Right renal pelvis (tissue), 4 donors: ENCODE results near the gene CCDC149. TPM values are rescaled to one million over a fixed set of nuclear protein-coding genes. Genes with fewer than 3 reads are reported as not detected.

Source experiments
- DNase-seq, 4 donors: peaks; one replicate each; pipeline ENCODE4 v3.0.0-alpha.2; 2013; ENCODE audit warnings: low read depth in 4 of 4, low spot score in 3 of 4, missing footprints in 1 of 4
- polyA plus RNA-seq, 4 donors: library from polyadenylated mRNA; unstranded; fragments of 120-200 nt; gene quantifications; one replicate each; pipeline ENCODE4 v1.2.1, GENCODE V29; 2013; ENCODE audit not compliant: insufficient read length in 4 of 4

The CCDC149 gene
- polyA plus RNA-seq, 4 donors: 16.7 to 21.6 (median 17.4) TPM

DNA sequence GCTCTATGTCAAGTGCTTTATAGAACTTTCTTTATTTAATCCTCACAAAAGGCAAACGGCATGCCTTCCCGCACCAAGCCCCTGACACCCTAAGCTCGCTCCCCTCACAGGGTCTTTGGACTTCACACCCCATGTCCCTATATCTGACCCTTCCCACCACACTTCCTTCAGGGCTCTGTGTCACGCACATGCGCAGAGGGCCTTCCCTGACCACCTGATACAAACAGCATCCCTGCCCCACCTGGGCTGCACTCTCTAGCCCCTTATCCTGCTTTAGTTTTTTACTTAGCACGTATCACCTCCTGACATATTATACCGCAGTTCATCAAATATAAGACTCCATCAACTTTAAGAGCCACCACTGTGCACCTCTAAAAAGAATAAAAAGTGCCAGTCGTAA lies 67.7 kb downstream of the CCDC149 start:
- no peak for DNase-seq

DNA sequence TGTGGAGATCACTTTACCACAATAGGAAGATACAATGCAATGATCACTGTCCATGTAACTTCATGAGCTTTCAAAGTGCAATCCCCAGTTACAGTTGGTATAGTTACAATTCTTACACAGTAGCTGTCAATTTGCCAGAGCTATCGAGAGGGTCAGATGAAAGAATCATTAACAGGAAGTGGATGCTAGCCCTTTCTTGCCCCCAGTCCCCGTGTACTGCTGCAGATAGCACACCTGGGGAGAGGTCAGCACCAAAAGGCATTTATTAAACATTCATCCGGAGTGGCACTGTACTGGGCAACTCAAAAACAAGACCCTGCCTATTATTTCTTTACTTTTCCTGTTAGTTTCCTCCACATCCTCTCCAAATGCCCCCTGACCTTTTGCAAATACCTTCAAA lies 69.7 kb downstream of the CCDC149 start:
- DNase-seq: no peak

DNA sequence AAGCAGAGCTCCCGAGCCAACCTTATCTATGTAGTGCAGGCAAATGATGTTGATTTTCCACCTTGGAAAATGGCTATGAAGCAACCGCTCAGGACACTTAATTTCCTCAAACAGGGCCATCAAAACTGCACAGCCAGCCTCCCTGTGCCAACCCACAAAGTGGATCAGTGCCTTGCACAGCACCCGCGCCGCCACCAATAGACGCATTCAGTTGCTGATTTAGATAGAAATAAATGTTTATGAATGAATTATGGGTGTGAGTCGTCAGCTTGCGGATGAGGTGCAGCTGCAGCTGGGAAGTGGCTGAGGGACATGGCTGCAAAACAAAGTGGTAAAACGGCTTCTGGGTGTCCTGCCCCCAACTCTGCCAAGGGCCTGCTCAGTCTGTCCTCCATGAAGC lies 70.5 kb downstream of the CCDC149 start:
- DNase-seq: no peak

DNA sequence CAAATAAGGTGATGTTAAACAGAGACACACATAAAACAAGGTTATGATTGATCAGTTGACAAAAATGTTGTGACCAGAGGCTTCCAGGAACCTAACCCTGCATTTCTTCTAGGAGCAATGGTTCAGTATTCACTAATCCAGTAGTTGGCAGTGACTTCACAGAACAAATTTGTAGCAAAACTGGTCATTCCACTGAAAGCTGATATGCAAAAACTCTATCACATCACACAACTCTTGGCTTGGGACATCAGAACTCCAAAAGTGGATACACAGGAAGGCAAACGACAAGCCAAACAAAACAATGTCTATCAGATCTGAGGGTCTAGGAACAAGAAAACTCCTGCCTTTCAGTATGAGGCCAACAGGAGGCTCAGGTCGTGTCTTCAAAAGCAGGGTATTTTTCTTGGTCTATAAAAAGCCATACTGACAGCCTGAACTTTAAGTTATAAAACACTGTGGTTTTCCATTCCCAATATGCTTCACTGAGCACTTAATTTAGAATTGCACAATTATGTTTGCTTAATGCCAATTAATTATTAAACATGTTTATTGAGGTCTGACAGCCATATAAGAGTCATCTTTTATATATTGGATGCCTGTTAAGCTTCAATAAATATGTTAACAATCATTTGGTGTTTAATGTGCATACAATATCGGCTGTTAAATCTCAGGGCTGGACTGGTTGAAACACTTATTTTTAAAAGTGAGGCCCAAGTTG lies 71.9 kb downstream of the CCDC149 start:
- no peak for DNase-seq

DNA sequence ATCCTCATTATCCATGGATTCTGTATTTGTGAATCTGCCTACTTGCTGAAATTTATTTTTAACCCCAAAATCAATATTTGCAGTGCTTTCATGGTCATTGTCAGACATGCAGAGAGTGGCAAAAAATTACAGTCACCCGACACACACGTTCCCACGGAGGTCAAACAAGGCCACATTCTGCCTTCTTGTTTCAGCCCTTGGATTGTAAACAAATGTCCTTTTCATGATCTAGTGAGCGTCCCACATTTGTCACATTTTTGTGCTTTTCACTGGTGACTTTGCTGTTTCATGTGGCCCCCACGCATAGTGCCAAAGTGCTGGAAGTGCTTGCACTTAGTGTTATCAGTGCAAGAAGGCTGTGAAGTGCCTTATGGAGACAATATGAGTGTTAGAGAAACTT lies 72.5 kb downstream of the CCDC149 start:
- no peak for DNase-seq

DNA sequence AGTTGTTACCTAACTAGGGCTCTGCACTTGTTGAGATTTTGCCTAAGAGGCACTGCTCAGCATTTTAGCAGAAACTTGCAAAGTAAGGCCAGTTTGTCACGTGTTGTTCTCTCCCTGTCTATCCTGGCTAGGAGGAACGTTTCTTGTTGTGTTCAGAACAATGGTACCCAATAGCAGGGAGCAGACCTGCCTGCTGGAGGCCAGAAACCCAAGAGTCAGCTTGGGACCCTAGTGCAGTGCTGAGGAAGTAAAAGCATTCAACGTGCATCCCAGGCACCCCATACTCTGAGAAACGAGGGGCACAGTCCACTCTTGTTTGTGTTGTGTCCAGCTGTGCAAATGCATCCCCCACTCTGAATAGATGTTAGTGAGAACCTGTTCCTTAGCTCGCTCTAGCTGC lies 75.1 kb downstream of the CCDC149 start:
- DNase-seq: no peak

DNA sequence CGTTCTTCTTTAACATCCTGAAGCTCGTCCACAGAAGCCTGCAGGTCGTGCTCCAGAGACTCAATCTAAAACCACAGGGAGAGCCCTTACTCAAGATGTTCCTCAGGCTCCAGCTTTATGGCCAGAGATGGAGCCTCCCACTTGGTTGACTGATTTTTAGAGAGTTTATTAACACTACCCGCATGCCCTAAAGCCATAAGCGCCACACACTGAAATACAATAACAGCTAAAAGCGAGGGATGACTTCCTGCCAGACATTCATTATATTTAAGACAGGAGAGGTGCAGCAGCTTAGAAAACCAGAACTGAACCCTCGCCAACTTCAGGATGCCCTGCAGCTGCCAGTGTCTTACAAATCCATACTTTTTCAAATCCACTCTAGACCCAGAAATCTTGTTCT lies 75.5 kb downstream of the CCDC149 start:
- no peak for DNase-seq

DNA sequence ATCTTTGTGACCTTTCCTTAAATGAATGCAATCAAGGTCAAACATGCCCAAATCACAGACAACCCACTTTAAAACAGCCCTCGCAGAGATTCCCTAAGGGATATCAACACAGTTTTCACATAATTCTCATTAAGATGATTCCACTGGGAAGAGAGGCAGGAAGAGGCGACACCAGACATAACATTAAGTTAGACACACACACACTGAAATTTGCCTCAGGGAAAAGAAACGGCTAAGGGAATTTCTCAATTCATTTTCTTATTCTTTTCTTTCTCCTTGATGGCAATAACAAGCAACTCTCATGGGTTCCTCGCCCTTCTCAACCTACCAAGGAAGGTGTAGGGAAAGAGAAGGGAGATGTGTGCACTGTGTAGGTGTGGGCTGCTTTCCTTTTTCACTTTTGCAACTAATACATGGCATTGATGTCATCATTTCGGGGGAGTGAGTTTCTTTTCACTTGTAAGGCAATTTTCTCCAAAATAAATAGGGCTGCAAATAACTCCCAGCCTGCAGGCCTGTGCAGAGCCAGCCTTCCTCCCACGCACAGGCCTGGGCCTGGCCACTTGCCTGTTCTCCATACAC lies 76.1 kb downstream of the CCDC149 start:
- no peak for DNase-seq

DNA sequence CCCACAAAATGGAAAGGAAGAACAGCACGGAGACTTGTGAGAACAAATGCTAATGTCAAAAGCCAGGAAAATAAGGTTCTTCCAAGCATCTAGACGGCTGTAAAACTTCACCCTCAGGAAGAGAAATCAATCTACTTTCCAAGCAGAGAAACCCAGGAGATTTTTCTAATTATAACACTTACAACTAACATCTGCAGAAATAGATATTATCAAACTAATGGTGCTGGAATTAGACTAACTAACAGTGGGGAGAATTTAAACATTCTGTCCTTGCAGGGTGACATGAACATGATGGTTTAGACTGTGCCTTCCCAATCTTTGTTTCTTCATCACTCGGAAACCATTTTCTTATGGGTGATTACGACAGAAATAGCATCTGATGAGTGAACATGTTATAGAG lies 77.1 kb downstream of the CCDC149 start:
- DNase-seq: no peak

DNA sequence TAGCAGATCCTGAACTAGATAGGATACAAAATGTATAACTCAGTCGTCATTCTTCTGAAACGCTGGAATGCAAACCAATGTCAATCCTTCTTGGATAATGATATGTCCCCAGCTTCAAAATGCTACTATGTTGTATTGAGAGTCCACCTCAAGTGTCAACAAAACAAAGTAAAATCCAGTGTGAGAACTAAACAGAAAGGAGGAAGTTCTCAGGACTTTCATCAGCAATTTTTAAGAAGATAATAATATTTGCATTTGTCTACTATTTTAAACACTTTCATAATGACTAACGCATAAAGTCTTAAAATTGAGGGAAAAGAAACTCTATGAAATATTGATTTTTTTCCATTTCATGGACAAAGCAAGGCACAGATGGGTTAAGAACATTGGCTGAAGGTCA lies 81.2 kb downstream of the CCDC149 start:
- no peak for DNase-seq

DNA sequence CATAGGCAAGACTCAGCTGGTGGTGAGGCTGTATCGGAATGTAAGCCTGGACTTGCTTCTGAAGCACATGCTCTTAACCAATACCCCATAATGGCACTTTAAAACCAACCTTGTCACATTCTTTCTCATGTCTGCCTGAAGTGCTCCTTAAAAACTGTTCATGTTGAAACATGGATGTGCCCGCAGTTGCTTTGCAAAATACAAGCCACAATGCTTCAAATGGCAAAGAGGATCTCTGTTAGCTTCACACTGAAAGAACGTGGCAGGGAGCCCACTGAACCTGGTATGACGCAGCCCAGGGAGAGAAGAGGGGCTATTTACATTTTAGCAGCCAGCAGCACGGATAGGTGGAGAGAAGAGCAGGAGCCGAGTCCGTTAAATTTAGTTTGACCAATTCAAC lies 88.1 kb downstream of the CCDC149 start:
- no peak for DNase-seq

DNA sequence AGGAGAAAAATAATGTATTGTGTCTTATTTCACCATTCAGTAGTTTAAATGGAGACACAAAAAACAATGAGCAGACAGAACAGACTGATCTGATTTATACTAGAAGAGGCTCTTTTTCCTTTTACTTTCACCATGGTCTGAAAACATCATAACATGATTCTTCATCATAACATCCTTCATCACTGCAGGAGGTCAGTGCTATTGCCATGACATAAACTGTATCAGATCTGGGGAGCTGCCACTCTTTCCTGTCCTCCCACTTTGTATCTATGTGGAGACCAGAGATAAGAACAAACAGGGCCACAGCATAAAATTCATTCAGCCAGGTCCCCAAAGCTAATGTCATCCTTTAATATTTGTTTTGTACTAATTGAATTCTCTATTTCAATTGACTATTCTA lies 92.3 kb downstream of the CCDC149 start:
- DNase-seq: no peak

DNA sequence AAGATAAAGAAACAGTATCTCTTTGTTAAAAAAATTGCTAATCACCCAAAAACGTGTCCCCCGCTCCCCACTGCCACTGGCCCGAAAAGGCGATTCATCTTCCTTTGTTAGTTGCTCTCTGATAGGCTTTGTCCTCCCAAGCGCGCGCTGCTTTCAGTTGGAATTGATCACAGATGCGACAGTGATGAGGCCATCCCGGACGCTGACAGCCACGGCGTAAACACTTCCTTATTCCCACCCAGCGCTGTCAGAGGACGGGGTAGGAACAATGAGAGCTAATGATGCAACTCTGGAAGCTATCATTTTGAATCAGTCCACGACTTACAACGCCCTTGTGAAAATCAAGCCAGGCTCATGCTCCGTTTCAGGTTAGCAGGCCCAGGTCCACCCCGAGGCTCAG lies 96.0 kb downstream of the CCDC149 start:
- DNase-seq: no peak

DNA sequence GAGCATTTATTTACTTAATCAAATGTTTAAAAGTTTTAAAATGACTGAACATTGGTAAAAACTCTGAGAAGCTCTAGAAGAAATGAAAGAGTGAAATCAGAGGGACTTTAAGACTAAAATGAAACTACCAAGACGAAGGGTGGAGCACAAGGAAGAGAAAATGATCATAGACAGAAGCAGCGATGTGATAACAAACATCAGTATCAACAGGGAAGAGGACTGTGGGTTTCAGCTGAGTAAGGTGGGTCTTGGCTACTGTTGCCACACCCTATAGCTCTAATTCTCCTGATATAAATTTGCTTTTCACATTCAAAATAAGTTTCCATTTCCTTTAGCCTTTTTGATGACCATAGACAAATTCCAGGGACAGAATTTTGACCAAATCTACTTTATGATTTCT lies 99.1 kb downstream of the CCDC149 start:
- DNase-seq: no peak

DNA sequence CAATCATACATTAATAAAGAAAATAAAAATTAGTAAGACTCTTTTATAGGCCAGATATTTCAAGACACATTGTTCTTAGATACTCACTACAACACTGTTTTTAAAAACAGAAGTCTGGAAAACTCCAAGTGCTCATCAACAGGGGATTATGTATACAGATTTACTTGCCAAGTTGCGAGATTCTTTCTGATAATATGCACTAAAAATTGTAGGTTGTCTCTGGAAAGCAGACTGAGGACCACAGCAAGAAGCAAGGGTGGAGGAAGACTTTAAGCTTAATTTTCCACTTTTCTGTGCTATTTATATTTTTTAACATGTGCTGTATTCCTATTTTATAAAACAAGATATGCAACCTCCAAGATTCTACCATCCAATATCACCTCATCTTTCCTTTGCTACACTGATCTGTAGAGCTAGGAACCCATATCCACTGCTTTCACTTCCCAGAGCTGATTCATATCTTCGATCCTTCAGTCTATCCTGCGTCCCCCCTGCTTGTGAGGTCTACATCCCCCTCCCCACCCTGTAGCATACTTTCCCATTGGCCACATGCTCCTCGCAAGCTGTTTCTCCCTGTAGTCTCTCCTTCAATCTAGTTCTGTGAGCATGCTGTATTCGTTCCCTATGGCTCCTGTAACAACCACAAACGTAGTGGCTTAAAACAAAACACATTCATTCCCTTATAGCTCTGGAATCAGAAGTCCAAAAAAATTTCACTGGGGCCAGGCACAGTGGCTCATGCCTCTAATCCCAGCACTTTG lies 101.8 kb downstream of the CCDC149 start:
- DNase-seq: no peak

DNA sequence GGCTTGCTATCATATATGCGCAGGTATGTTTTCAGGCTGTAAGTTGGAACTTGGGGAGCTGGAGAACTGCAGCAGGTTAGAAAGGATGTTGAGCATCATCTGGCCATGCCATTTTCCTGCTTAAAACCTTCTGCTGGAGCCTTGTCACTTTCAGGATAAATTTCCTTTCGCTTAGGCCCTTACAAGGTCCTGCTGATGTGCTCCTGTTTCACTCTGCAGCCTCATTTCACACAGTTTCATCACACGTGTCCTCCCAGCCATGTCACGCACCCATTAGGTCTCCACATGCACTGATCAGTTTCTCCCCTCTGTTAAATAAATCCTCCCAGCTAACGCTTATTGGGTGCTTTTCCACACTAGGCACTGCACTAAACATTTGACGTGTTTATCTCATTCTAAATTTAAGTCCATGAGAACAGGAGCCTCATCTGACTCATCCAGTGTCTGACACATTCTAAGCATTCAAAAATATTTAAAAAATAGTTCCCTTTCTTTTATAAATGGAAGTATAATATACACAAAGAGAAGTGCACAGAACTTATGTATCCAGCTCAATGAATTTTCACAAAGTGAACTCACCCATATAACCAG lies 102.9 kb downstream of the CCDC149 start:
- DNase-seq: no peak

DNA sequence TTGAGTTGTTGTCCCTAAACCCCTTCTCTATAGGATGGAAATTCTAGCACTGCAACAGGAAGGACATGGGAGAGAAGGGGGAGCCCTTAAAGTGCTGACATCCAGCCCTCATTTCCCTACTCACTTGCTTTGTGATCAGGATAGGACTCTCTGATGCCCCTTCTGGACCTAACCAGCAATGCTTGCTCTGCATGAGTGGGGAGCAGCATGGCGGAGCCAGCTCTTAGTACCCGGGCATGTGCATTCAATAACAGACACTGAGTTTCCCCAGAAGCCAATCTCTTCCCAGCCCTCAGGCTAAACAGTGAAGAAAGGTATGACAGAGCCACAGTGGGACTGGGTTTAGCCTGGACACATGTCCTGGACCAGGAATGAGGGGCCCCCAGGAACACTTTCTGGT lies 103.5 kb downstream of the CCDC149 start:
- no peak for DNase-seq

DNA sequence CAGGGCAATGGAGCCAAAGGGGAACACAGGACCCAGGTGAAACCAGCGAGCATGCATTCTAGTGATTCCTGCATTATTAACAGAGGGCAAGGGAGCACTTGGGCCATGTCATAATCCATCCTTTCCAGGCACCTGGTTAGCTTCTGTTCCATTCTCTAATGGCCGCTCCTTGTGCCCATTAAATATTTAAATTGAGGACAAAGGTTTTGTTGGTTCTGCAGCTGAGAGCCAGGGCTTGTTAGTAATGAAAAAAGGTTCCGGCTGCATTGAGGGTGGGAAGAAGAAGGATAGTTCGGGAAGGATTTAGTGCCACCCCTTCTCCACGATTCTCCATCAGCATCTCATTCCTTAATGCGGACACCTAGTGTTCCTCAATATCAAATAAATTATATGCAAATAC lies 103.9 kb downstream of the CCDC149 start:
- no peak for DNase-seq

DNA sequence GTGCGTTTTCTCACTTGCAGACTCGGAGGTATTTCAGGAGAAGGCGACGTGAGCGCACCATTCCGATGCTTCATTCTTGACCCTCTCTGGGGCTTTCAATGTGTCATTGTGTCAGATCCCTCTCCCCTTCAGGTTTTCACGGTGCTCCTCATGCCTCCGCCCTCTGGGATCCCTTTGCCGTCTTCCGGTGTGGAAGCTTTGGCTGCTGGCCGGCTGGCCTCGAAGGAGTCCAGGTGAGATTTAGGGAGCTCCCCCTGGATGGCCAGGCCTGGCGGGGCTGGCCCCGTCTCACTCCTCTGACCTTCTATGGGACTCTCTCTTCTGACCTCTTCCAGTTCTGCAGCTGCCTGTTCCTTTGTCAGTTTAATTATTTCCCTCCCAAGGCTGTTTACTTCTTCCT lies 104.6 kb downstream of the CCDC149 start:
- DNase-seq: no peak

DNA sequence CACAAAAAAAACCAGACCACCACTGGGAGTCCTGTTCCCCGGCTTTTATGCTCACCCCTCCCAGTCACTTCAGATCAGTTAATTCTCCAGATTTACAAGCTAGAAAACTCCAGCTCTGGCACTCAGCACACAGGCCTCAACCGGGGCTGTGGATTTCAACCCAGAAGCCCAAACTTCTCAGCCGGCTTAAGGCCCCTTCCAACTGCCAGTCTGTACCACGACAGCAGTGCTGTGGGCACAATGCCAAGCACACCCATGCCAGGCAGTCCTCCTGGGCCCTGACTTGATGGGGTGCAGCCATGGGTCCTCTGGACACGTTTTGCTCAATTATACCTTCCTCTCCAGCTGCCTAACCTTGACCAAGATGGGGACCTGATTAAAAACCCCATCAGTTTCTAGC lies 105.2 kb downstream of the CCDC149 start:
- no peak for DNase-seq

DNA sequence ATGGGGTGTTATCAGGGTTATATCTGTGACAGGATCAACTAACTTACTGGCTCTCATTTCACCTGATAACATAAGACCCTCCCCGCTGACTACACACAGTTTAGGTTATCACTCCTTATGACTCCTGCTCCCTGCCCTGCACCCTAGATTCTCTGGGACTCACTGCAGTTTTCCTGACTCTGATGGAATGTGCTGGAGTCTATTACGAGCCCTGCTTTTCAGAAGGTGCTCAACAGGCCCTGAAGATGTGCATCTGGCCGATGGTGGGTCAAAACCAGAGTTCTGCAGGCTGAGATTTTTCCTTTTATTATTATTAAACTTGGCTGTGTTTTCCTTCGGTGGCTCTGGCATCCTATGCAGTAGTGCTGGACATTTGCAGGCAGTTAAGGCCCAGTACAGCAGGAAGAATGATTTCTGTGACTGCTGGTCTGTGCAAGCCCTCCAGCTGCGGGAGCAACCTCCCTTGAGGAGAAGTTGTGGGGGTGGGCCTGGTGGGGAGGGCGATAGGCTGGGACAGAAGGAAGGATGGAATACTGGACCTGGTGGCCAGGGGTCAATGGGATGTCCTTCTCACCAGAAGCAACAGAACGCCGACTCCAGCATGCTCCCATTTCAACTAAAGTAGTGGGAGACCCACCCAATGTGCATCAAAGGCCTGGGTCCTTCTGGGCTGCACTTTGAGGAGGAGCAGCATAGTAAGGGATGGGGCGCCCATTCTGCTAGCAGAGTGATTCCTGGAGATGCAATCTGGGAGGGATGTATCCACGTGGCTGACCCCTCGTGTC lies 106.4 kb downstream of the CCDC149 start:
- DNase-seq: no peak
